ENCODE results near the gene PICALM.
"Not testable (repeated sequence)": the region's sequence is repeated elsewhere in the genome, so short reads cannot be mapped to it uniquely, and the experiment has no call there.

The PICALM gene

DNA sequence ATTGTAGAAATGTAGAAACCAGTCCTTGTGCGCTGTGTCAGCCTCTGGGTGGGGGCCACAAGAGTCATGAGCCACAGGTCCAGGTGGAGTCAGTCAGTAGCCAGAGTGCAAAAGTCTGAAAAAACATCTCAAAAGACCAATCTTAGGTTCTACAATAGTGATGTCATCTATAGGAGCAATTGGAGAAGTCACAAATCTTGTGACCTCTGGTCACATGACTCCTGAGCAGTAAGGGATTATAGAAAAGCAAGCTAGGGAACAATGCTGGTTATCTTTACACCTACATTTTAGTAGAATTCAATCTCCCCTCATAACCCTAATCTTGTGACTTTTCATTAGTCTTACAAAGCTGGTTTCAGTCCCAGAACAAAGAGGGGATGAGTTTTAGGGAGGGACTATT, 131.0 kb downstream of the PICALM start:
- no peak for DNase-seq (ENCODE audit: low spot score)

DNA sequence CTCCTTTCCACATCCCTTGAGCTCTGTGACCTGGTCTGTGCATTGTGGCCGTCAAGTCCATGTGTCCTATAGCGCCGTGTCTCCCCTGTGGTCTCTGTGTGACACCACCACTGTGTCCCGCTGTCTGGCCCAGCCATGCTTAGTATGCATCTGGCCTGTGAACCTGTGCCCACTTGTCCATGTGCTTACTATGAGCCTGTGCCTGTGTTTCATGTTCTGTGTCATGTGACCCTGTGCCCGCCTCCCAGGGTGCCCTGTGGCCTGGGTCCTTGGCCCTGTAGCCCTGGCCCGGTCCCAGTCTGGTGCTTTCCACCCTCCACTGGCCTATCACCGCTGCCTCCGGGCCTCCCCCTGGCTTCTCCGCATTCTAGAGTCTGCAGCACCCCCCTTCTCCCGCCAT, 133.1 kb downstream of the PICALM start:
- no peak for DNase-seq (ENCODE audit: low spot score)

DNA sequence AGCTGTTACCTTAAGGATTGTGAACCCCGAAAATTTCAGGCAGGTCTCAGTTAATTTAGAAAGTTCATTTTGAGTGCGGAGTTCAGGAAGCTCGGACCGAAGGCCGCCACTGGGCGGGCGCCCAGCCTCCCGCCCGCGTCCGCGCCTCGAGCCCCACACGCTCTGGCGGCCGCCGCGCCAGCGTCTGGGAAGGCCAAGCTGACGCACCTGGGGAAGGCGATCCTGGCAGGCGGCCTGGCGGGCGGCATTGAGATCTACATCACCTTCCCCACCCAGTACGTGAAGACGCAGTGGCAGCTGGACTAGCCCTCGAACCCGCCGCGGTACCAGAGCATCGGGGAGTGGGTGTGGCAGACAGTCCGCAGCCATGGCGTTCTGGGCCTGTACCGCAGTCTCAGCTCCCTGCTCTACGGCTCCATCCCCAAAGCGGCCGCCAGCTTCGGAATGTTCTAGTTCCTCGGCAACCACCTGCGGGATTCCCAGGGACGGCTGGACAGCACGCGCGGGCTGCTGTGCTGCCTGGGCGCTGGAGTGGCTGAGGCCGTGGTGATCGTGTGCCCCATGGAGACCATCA, 134.2 kb downstream of the PICALM start:
- DNase-seq (ENCODE audit: low spot score): no peak

DNA sequence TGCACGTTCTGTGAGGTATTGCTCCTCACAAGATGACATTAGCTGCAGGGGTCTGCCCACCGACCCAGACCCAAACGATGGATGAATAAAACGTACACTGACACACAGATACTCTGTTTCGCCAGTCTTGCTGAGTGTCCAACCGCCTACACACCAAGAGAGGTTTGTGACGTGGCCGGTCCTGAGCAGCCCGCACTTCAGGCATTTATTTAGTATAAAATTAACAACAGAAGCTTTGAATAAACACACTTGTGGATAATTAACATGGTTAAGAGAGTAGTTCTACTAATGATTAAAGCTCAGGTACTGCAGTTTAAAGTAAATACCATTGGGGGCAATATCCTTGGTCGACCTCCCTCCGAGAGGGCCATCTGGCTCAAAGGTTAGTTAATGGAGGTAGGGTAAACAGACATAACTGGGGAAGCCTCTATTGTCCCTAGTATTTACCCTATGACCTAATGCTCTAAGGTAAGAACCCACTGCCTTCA, 138.0 kb downstream of the PICALM start:
- DNase-seq (ENCODE audit: low spot score): no peak

DNA sequence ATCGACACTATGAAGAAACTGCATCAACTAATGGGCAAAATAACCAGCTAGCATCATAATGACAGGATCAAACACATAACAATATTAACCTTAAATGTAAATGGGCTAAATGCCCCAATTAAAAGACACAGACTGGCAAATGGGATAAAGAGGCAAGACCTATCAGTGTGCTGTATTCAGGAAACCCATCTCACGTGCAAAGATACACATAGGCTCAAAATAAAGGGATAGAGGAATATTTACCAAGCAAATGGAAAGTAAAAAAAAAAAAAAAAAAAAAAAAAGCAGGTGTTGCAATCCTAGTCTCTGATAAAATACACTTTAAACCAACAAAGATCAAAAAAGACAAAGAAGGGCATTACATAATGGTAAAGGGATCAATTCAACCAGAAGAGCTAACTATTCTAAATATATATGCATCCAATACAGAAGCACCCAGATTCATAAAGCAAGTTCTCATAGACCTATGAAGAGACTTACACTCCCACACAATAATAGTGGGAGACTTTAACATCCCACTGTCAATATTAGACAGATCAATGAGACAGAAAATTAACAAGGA, 142.2 kb downstream of the PICALM start:
- not testable (repeated sequence) for DNase-seq (ENCODE audit: low spot score)

DNA sequence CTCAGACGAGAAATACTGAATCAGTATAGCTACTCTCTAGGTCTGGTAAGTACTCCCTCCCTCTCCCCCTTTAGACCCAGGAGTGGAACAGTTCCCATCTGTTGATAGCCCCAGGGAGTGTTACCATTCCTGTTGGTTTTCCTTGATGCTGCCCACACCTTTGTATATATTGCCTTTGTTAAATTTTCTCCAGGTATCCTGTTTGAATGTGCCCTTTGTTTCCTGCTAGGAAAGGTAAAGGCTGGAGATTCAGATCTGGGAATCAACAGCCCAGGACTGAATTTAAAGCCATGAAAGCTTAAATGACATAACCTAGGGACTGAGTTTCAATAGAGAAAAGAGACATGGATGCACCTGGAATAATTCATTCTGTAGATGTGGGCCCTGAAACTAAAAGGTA, 145.4 kb downstream of the PICALM start:
- no peak for DNase-seq (ENCODE audit: low spot score)

DNA sequence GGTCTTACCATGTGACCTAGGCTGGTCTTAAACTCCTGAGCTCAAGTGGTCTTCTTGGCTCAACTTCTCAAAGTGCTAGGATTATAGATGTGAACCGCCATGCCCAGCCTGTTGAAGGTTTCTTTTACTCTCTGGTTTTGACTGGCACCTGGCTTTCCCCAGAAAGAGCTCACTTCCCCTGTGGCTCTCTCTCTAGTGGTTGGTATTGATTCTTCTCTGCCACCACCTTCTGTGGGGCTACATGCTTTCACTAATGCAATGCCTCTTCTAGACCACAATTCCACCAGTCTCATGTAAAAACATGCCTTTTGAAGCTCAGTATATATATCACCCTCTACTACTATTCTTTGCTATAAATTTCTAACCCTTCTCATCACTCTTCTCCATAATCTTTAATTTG, 146.5 kb downstream of the PICALM start:
- no peak for DNase-seq (ENCODE audit: low spot score)

DNA sequence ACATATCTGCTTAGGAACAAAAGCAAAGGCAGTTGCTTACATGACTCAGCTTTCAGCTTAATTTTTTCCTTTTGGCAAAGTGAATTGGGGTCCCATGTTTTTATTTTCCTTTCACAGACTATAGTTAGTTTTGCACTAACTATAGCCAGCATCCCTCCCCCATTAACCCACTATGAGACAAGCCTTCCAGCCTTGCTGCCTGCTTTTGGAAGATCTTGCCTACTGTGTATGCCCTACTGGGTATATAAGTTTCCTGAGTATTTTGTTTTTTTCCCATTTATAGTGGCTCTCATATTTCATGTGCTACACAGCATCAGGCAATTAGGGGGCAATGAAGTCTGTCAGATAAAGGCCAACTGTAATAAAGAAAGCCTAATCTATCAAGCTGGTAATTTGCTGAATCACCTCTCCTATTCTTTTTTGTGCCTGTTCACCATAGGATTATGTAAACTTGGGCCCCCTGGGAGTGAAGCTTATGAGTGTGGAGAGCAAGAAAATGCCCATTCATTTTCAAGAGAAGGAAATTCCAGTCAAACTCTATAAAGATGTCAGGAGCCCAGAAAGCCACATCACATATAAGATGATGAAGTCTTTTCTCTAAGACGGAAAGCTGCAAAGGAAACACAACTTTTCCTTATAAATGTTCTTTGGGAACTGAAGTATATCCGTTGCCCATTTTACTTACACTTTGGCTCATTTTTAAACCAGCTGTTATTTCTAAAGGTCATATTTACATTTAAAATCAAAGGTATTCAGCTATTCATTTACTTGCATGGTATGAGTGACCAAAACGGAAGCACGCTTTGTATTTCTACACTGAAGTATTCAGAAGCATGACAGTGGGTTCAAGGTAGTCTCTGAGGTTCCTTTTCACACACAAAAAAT, 149.7 kb downstream of the PICALM start:
- DNase-seq (ENCODE audit: low spot score): no peak

DNA sequence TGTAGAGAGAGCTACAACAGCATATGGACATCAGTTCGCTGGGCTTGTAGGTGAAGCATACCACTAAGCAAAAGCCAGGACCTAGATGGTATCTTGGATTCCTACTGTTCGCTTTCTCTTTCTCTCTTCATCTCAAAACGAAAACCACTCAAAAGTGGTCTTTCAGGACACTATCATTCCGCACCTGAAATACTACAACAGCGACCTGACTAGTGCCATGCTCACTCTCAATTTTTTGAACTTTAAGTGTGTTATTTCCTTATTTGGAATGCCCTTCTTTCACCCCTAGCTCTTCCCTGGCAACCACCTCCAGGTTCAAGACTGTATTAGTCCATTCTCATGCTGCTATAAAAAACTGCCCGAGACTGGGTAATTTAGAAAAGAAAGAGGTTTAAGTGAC, 154.5 kb downstream of the PICALM start:
- no peak for DNase-seq (ENCODE audit: low spot score)

DNA sequence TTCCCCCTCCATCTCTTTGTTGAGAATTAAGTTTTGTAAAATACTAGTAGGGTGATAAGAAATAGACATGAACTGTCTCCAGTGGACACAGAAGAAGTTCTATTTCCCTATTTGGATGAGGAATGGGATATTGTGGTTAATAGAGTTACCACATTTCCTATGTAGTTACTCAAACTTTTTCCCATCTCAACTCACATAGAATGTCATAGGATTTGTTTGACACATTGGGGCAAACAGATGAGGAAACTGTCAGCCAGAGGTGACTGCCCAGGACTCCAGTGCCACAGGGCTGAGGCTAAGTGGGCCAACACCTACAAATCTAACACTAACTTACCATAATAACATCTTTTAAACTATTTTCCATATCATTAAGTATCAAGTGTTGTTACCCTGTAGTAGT, 155.4 kb downstream of the PICALM start:
- no peak for DNase-seq (ENCODE audit: low spot score)

DNA sequence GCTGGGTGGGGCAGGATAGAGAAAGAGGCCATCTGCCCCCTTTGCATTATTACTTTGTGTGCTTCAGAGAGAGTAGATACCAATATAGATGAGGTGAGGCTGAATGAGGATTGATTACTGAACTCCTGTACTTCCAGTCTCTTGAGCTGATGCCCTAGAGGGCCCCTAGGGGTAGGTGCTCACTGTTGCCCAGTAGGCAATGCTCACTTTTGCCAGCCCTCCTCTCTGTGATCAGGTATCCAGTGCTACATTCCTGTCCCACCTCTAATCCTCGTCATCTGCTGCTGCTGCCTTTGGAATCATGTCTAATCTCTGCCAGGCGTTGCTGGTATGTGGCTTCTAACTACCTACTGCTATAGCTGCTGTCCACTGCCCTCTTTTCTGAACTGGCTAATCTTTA, 156.5 kb downstream of the PICALM start:
- no peak for DNase-seq (ENCODE audit: low spot score)

All from NAMALWA (cell line).